Measurements from ENCODE around the gene SMIM32.

- no peak for TF ChIP-seq CTCF (conservative IDR thresholded peaks at IDR 0.05; ENCODE audit: low read depth, low read length)
- TF ChIP-seq CEBPB (IDR thresholded peaks at IDR 0.05; ENCODE audit: low read depth, low read length): no peak
- no peak for TF ChIP-seq RAD21 (IDR thresholded peaks at IDR 0.05; ENCODE audit: low read length)
- TF ChIP-seq SMC3 (IDR thresholded peaks at IDR 0.05; ENCODE audit: low read depth, low read length): no peak
- no peak for TF ChIP-seq MXI1 (IDR thresholded peaks at IDR 0.05; ENCODE audit: borderline replicate concordance, low read depth, low read length)
- no peak for TF ChIP-seq CHD1 (IDR thresholded peaks at IDR 0.05; ENCODE audit: low read depth, low read length)
- TF ChIP-seq POLR2A (IDR thresholded peaks at IDR 0.05; ENCODE audit: low read depth, low read length): no peak
- no peak for TF ChIP-seq MAFK (IDR thresholded peaks at IDR 0.05; ENCODE audit: low read depth, low read length)
- no peak for TF ChIP-seq BHLHE40 (IDR thresholded peaks at IDR 0.05; ENCODE audit: low read depth, low read length)
Measured at GRCh38 chr5:136202469-136203205, 9.7 kb upstream of the SMIM32 start.

Measured in IMR-90 (cell line).